Mesodermal cell (in vitro differentiated cells): ENCODE data around the gene GPR183.

Source experiments
- H3K27ac ChIP-seq: 2 replicates; pipeline ENCODE4 v1.7.0; 2013; ENCODE audit warnings: mild to moderate bottlenecking, low read depth, low read length, moderate library complexity; ENCODE audit not compliant: severe bottlenecking
- H3K36me3 ChIP-seq: 2 replicates; pipeline ENCODE4 v1.7.1; 2013; ENCODE audit warnings: mild to moderate bottlenecking, low read length, moderate library complexity; ENCODE audit not compliant: control insufficient read depth, insufficient read depth
- H3K4me1 ChIP-seq: one replicate; pipeline ENCODE4 v1.7.1; 2013; ENCODE audit warnings: mild to moderate bottlenecking, low read length; ENCODE audit not compliant: insufficient read depth, control insufficient read depth, poor library complexity, severe bottlenecking
- H3K4me3 ChIP-seq: 2 replicates; pipeline ENCODE4 v1.7.0; 2013; ENCODE audit warnings: low read length, control low read depth, mild to moderate bottlenecking; ENCODE audit not compliant: insufficient read depth, poor library complexity, severe bottlenecking; ENCODE audit errors: extremely low read depth
- H3K9me3 ChIP-seq: 2 replicates; pipeline ENCODE4 v1.7.1; 2013; ENCODE audit warnings: mild to moderate bottlenecking, low read length, moderate library complexity; ENCODE audit not compliant: control insufficient read depth
- WGBS, 2 experiments: methylation state at CpG; one replicate each; pipeline ENCODE4 v1.1.5; 2013; ENCODE audit warnings: missing lambda C conversion rate in 2 of 2; ENCODE audit not compliant: insufficient coverage in 2 of 2; 5-methylcytosine and 5-hydroxymethylcytosine counted together

The GPR183 gene

DNA sequence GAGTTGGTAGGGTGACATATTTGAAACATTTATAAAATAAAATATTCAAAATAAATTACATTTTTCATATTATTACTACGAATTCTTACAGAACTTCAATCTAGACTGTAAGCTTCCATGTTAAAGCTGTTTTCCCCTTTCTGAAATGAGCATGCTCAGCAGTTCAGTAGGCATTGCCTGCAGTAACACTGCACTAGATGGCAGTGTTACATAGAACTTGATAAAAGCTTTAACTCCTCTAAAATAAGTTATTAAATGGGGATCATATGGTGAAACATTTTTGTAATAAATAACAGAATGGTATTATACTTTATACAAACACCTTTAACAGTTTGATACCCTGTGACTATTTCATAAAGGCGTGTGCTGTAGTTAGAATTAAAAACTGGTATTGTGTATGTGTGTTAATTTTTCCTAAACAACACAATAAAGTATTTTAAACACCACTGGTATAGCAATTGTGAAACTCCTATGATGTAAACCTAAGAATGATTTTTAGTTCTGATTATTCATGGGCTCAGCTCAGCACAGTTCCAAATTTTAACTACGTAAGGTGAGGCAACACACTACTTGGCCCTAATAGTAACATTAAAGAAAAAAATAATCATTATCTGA lies 37.5 kb downstream of the GPR183 start:
- Histone ChIP-seq H3K4me3 (no peak overlapping the region), H3K36me3 (peaks cover 26% of the 10 kb centered on the region), H3K9me3 (peaks cover 4% of the 10 kb centered on the region), H3K4me1 (no peaks in the 10 kb centered on the region), H3K27ac (no peak overlapping the region)
- WGBS, 2 experiments, result 71% methylated on average over 1 of the region's 3 CpGs; no CpG with 5 or more reads in 1 of the 2 experiments

DNA sequence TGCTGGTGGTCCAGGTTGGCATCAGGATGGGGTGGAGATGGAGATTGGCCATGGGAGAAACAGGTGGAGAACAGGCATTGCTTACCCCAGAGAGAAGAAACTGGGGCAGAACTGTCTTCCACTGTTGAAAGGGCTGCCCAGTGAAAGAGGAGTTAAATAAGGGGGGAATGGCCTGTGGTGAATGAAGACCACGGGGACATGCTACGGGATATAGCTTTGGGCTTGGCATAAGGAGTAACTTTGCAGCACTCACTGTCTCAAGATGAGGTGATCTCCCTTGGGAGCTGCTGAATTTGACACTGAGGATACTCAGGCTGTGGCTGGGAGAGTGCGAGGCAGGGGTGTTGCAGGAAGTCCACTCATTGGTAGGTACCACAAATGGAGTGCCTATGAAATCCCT lies 38.4 kb downstream of the GPR183 start:
- 94 to 97% methylated on average over 3 of the region's 3 CpGs for WGBS, 2 experiments
- Histone ChIP-seq H3K27ac (no peak overlapping the region), H3K4me1 (no peaks in the 10 kb centered on the region), H3K4me3 (no peak overlapping the region), H3K9me3 (peaks cover 4% of the 10 kb centered on the region), H3K36me3 (peaks cover 30% of the 10 kb centered on the region)

DNA sequence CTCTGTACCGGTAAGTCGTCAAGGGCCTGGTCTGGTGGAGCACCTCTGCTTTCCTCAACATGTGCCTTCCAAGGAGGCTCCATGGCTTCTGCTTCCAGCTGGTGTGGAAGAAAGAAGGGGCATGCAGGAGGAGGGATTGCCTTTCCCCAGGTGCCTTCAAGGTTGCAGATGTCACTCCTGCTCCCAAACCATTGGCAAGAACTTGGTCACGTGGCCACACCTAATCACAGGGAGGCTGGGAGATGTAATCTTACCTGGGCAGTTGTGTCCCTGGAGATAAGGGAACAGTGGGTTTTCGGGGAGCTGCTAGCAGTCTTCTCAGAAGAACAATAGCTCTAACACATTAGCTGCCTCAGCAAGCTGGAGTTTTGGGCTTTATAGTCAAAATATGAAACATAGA lies 39.3 kb downstream of the GPR183 start:
- 88 to 93% methylated on average over 2 to 3 of the region's 4 CpGs for WGBS, 2 experiments

DNA sequence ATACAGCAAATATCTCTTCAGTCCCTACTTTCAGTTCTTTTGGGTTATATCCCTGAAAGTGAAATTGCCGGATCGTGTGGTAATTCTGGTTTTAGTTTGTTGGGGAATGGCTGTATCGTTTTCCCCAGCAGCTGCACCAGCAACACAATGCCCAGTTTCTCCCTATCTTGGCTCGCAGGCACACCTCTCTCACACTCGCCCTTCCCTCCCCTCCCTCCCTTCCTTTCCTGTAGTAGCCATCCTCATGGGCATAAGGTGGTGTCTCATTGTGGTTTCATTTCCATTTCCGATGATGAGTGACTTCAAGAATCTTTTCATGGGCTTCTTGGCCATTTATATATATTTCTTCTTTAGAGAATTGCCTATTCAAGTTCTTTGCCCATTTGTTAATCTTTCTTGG lies 40.4 kb downstream of the GPR183 start:
- WGBS, 2 experiments, result 86 to 100% methylated on average over 1 to 2 of the region's 6 CpGs
- Histone ChIP-seq H3K4me1 (no peaks in the 10 kb centered on the region), H3K9me3 (no peaks in the 10 kb centered on the region), H3K27ac (no peak overlapping the region), H3K36me3 (peaks cover 21% of the 10 kb centered on the region), H3K4me3 (no peak overlapping the region)

More for the DNA sequence above, 39.3 kb downstream of the GPR183 start:
- Histone ChIP-seq H3K4me3 (no peak overlapping the region), H3K36me3 (peaks cover 30% of the 10 kb centered on the region), H3K9me3 (peaks cover 4% of the 10 kb centered on the region), H3K4me1 (no peaks in the 10 kb centered on the region), H3K27ac (no peak overlapping the region)

DNA sequence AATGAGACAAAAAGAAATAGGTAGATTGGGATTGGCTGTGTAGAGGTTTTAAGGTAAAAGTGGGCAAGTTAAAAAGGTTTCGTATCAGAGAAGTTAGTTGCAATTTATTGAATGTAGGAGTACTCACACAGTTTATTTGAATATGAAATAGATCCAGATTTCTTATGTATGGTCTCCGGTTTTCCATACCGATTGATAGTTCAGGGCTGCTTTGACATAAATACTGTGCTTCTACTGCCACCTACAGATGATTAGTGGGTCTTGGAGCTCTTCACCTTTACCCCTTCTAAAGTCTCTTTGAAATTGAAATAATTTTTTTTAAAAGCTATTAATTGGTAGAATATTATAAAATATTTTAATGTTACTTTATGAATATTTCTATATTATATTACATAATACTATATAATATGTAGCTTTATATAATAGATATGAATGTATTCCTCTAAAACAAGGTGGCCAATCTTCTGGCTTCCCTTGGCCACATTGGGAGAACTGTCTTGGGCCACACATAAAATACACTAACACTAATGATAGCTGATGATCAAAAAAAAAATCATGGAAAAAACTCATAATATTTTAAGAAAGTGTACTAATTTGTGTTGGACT lies 41.3 kb downstream of the GPR183 start:
- 42 to 44% methylated on average over 1 to 2 of the region's 3 CpGs for WGBS, 2 experiments
- no peak overlapping the region for H3K4me3 ChIP-seq
- no peaks in the 10 kb centered on the region for H3K4me1 ChIP-seq
- peaks cover 18% of the 10 kb centered on the region for H3K36me3 ChIP-seq
- no peak overlapping the region for H3K27ac ChIP-seq
- no peaks in the 10 kb centered on the region for H3K9me3 ChIP-seq

DNA sequence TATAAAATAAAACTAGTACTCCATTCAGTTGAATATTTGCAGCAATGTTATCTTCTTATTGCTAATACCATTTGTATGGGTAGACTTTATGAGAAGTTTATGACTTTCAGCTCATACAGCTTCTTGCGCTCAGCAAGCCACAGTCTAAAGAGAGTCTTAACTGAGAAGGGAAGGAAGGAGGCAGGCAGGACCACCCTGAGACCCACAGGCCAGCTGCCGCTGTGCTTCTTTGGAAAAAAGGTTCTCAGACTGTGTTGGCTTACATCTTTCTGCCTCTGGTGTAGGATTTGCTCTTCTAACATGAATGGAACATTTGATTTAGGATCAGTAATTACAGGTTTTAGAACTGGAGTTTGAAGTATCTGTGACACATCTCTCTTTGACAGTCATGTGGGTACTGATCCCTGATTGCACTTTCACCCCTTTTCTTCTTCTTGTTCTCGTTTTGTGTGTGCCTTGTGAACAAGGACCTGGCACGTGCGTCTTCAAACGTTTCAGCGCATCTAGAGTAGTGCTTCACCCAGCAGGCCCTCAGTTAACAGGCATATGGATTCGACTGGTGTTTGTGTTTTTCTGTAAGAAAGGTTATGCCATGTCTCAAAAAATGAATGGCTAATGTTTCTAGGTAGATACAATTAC lies 41.9 kb downstream of the GPR183 start:
- H3K4me1 ChIP-seq, result no peaks in the 10 kb centered on the region
- 88 to 95% methylated on average over 4 to 5 of the region's 8 CpGs for WGBS, 2 experiments
- no peaks in the 10 kb centered on the region for H3K9me3 ChIP-seq
- H3K4me3 ChIP-seq, result no peak overlapping the region
- no peak overlapping the region for H3K27ac ChIP-seq
- peaks cover 18% of the 10 kb centered on the region for H3K36me3 ChIP-seq

DNA sequence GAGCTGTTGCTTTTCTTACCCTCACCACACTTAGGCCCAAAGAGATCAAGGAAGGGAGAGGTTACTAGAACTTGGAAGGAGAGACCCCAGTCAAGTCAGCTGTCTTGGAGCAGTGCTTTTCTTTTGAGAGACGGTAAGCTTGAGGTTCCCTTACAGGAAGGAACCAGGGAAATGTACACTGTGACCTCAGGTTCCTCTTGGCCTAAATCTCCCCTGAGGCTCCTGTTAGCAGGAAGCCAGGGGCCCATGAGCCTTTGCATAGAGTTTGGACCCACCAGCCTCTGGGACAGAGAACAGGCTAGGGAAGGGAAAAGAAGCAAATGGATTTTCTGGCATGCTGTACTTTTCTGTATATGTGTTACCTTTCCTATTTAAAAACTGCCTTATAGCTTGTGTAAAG lies 43.1 kb downstream of the GPR183 start:
- 78% methylated on average over 1 of the region's 1 CpG; no CpG with 5 or more reads in 1 of the 2 experiments for WGBS, 2 experiments
- no peak overlapping the region for H3K4me3 ChIP-seq
- H3K36me3 ChIP-seq, result peaks cover 18% of the 10 kb centered on the region

DNA sequence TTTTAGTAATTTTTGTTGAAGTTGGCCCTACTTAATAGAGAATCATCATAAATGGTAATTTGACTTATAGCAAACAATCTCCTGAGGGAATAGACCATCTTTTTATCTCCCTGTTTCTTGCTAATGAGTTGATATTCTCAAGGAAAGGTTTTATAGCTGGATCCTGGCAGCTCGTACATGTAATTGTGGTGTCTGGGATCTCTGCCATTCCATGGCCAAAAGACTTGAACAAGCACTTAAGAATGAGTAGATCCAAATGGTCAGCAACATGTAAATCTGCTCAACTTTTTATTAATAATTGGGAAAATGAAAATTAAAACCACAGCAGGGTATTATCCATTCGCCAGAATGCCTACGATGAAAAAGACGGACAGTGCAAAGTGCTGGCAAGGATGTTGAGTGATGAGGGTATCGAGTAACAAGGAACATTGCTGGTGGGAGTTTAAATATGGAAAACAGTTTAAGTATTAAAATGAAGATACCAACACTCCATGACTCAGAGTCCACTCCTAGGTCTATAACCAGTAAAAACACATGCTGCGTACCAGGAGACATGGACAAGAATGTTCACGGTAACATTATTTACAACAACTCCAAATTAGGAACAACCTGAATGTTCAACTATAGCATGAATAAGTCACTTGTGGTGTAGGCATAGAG lies 43.9 kb downstream of the GPR183 start:
- WGBS, 2 experiments, result 92 to 95% methylated on average over 4 of the region's 7 CpGs
- Histone ChIP-seq H3K27ac (no peak overlapping the region), H3K4me1 (no peaks in the 10 kb centered on the region), H3K4me3 (no peak overlapping the region), H3K36me3 (peaks cover 18% of the 10 kb centered on the region), H3K9me3 (no peaks in the 10 kb centered on the region)

More for the DNA sequence above, 43.1 kb downstream of the GPR183 start:
- Histone ChIP-seq H3K27ac (no peak overlapping the region), H3K4me1 (no peaks in the 10 kb centered on the region), H3K9me3 (no peaks in the 10 kb centered on the region)

DNA sequence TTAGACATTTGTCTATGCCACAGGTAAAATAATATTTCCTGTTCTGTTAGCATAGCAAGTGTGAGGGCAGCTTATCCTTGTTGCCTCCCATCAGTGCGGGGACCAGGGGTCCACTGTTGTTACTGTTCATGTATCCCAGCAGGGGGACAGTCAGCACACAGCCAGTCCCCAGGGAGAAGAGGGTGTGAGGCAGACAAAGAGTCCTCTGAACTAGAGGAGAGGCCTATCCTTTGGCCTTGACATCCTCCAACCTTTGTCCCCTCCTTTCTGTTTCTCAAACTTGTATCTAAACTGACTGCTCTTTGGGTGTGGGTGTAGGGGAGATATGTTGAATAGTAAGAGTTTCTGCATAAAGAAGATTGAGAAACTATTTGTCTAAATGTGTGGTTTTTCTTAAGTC lies 46.1 kb downstream of the GPR183 start:
- H3K9me3 ChIP-seq, result no peaks in the 10 kb centered on the region
- H3K4me1 ChIP-seq, result no peaks in the 10 kb centered on the region
- H3K36me3 ChIP-seq, result peaks cover 13% of the 10 kb centered on the region
- WGBS, 2 experiments, result 75 to 100% methylated on average over 1 of the region's 1 CpG
- H3K27ac ChIP-seq, result no peak overlapping the region
- no peak overlapping the region for H3K4me3 ChIP-seq

DNA sequence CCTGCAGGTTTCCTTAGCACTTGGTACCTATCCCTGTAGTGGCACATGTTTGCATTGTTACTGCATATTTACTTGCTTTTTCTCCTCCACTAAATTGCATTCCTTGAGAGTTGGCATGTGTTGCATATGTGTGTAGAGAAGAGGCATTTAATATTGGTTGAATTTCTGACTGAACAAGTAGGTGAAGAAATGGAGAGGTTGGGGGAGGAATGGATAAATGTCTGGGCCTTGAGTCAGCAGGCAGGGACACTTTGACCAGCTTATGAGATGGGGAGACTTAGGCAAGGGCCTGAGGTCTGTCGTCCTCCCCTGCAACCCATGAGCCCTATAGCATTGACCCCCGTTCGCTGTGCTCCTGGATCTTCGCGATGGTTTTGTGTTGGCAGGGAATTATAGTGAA lies 47.0 kb downstream of the GPR183 start:
- 100% methylated on average over 1 of the region's 5 CpGs; no CpG with 5 or more reads in 1 of the 2 experiments for WGBS, 2 experiments

More for the DNA sequence above, 47.0 kb downstream of the GPR183 start:
- no peaks in the 10 kb centered on the region for H3K4me1 ChIP-seq
- H3K4me3 ChIP-seq, result no peak overlapping the region
- peaks cover 14% of the 10 kb centered on the region for H3K36me3 ChIP-seq
- H3K27ac ChIP-seq, result no peak overlapping the region
- no peaks in the 10 kb centered on the region for H3K9me3 ChIP-seq
